GM18873 (cell line): Measurements from ENCODE around the gene HTR3B.

ENCODE experiments used
- ATAC-seq: cut with Tn5 transposase; IDR thresholded peaks from one replicate; pipeline ENCODE4 v1.9.1; 2021; ENCODE audit warnings: mild to moderate bottlenecking, moderate library complexity, moderate number of reproducible peaks; ENCODE audit not compliant: unreplicated experiment, low FRiP score

The HTR3B gene

DNA sequence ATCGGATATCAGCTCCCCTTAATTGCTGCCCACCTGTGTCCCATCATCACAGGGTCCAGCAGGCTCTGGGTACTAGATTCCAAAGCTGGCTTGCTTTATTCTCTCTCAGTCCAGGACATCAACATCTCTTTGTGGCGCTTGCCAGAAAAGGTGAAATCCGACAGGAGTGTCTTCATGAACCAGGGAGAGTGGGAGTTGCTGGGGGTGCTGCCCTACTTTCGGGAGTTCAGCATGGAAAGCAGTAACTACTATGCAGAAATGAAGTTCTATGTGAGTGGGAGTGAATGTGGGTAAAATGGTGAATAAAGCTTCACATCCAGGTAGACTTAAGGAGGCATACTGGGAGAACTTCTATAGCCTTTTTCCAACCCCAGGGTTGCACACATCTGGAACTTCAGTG is 81.3 kb downstream of the HTR3B start:
- no peak for ATAC-seq

- ATAC-seq, result no peak
Measured at GRCh38 chr11:113986351-113987140, 82.0 kb downstream of the HTR3B start.

- ATAC-seq, result no peak
Measured at GRCh38 chr11:113989381-113989780, 84.8 kb downstream of the HTR3B start.

GRCh38 chr11:113989916-113990315 is 85.3 kb downstream of the HTR3B start:
- no peak for ATAC-seq

DNA sequence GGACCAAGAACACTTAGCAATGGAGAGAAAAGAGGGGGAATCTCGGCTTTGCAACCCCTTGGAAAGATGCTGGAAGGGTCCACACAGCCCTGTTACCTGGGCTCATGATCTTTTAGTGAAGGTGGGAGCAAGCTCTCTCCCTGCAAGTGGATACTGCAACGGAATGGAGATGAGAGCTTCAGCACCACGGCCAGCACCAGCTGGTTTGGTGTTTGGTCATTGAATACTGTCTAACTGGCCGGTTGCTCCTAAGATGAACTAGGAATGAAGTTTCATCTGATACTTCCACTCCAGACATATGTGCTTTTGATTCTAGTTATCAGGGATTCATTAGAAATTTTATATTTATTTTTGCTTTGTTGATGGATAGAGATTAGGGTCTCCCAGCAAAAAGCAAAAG is 86.6 kb downstream of the HTR3B start:
- ATAC-seq, result no peak

GRCh38 chr11:113991718-113992458 is 87.3 kb downstream of the HTR3B start:
- ATAC-seq, result no peak

DNA sequence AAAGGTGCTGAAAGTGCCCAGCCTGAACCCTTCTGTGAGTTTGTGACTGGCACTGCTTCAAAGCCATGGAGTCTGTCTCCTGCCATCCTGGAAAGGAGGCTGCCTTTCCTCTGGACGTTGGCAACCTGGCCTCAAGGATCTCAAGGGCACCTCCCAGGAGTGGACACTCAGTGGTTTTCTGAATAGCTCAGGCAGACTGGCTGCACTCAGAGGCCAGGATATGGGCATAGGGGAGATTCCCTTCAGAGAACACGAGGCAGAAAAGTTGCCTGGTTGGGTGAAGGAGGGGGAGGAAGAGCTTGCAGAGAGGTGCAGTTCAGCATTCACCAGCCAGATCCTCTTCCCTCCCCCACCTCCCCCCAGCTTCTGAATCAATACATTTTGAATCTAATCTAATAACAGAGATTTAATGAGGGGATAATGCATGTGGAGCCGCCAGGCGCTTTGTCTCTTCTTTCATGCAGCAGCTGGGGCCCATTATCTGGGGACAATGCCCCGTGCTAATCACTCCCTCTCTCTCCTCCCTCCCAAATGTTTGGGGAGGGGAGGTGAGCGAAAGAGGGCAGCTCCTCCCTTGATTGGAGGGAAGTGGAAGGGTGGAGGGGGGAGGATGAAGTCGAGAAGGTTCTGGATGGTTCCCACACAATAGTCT is 88.0 kb downstream of the HTR3B start:
- no peak for ATAC-seq

- ATAC-seq, result no peak
Measured at GRCh38 chr11:113994077-113994954, 89.7 kb downstream of the HTR3B start.
